Raji (cell line): ENCODE data around the gene MIB2.

Source experiments
- POLR2A ChIP-seq: IDR thresholded peaks from 2 replicates; pipeline ENCODE4 v1.6.1; 2011; ENCODE audit warnings: low read depth, low read length, control low read depth; ENCODE audit not compliant: insufficient read depth

The MIB2 gene

DNA sequence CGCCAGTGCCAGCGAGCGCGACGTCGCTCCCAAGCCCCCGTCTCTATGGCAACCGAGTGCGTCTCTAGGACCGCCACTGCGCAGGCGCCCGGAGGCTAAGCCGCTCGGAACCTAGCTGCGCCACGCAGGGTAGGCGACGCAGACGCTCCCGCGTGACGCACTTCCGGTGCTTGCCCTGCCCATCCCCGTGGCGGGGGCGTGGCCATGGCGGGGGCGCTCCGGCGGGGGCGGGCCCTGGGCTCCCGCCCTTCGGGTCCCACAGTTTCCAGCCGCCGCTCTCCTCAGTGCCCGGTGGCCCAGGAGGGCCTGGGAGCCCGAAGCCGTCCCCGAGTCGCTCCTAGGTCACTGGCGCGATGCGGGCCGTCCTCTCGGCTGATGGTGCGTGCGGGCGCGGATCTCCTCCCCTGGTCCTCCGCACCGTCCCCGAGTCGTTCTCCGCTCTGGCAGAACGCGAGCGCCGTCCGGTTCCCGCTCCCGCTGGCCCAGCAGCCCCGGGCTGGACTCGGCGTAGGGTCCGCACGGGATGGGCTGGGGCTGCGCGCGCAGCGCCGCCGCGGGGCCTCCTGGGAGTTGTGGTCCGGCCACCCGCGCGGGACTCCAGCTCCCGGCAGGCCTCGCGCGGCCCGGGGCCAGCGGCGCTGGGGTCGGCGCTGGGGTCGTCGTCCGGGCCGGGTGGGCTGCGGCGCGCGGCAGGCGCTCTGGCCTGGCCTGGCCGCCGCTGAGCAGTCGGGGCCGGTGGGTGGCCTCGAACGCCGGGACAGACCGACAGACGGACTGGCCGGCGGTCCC lies at the start of gene MIB2:
Gene MIB2, plus strand, starts transcription at position 245 of the 789 bp plus-strand sequence. CDS start 7,953 bp downstream, outside the sequence.
- TF ChIP-seq POLR2A: peak; percentile 92

DNA sequence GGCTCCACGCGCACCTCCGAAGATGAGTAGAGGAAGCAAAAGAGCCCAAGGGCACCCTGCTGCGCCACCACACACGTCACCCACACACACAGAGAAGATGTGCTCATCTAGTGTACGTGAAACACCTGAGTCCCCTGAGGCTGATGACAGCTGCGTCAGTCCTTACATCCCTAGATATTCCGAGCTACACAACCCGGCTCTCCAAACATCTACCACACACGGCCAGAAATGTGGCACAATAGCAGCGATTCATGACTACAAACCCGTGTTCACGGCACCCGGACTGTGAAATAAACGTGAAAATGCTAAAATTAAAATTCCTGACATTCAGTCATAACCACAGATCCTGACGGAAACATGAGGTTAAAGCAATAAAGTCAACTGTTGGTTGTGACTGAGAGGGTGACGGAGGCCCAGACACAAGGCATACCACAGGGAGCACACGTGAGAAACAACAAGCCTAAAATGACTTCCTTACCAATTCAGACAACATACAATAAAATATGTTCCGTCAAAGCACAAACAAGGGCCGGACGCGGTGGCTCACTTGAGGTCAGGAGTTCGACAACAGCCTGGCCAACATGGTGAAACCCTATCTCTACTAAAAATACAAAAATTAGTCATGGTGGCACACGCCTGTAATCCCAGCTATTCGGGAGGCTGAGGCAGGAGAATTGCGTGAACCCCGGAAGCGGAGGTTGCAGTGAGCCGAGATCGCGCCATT lies 48.0 kb upstream of the MIB2 start:
- no peak for TF ChIP-seq POLR2A

- no peak for TF ChIP-seq POLR2A
These were observed 47.4 kb upstream of the MIB2 start for GRCh38 chr1:1567891-1568291.

GRCh38 chr1:1569341-1569740 lies 46.0 kb upstream of the MIB2 start:
- TF ChIP-seq POLR2A: no peak

DNA sequence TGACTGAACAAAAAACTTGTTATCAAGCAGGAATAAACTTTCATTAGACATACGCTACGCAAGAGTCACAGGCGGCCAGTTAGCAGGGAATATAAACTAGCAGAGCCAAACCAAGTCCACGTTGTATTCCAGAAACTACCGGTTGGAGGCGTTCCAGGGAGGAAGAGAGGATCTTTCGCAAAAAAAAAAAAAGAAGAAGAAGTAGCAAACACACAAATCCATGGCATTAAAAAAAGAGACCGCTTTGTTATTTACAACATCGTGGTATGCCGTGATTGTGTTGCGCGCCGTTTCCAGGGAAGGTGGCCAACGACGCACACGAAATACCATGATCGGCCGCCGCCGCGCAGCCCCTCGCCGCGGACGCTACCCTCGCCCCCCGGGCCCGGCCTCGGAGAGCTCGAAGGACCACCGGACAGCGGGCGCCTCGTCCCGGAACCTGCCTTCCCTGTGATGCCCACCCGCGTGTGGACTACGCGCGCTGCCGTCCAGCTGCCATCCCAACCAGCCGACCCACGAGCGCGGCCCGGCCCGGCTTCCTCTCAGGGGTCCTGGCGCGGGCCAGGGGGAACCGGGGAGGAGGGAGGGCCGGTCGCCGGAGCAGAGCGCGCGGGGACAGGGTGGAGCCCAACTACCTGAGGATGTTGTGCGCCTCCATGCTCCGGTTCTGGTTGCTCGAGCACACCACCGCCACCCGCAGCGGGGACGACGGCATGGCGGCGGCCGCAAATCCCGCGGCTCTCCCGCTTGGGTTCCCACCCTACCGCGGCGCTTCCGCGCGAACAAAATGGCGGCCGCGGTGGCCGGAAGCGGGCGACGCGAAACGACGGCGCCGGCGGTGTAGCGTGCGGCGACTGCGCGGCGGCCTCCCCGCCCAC lies 41.2 kb upstream of the MIB2 start:
- no peak for TF ChIP-seq POLR2A

DNA sequence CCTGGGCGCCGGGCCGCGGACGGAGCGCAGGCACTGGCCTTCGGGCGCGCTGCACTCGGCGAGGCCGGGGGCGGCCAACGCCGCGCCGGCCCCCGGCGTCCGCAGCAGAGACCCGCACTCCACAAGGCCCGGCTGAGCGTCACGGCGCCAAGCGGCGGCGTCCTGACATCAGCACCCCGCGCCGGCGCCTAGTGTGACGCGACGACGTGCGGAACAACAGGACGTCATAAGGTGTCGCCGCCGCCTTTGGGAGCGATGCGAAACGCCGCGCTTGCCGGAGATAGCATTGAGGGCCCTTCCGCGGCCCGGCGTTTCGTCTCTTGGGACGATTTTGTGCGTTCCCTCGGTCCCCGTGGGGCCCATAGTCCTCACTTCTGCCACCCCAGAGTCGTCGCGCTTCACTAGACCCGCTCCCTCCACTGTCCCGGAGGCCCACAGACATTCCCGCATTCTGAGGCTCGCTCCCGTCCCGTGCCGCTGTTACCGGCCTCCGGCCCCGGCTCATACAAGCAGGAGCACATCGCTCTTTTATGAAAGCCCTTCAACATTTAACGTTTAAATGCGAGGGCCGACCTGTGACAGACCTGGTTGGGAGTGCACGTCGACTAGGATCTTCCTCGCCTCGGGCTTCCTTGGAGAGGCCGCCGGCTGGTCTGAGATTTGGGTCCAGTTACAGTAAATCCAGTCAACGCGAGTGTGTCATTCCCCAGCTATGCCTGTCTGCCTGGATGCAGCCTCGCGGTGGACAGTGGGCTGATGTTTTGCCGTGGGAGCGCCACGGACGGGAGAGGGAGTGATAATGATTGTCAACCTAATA lies 40.4 kb upstream of the MIB2 start, which contains the start of gene SSU72:
Gene SSU72, minus strand, starts transcription at position 143 of the 817 bp plus-strand sequence. CDS start 306 bp downstream, outside the sequence.
- peak; percentile 96 for TF ChIP-seq POLR2A

- no peak for TF ChIP-seq POLR2A
These were observed 37.8 kb upstream of the MIB2 start for GRCh38 chr1:1577367-1578011.

- no peak for TF ChIP-seq POLR2A
These were observed 36.8 kb upstream of the MIB2 start for GRCh38 chr1:1578371-1578940.

DNA sequence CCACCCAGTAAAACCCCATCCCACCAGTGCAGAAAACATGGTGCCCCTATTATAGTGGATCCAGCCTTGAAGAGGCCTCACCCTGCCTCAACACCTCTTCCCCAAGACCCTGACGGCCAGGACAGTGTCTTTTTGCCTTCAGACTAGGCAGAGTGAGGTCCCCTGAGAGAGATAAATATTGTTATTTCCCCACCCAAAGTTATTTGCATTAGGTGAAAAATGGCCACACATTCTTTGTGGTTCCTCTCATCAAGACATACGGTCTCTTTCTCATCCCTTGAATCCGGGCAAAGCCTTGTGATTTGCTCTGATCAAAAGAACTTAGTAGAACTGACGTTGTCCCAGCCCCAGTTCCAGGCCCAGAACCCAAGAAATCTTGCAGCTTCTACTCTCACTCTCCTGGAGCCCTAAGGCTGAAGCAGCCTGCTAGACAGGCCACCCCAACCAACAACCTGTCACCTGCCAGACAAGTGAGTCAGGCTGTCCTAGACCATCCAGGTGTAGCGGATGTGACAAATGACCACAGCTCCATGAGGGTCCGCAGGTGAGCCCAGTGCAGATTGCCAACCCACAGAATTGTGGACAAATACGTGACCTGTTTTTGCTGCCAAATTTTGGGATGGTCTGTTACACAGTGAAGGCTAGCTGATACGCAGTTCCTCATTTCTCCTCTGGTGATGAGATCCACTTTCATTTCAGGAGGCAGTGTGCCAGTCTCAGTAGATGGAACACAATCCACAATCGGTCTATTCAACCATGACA lies 32.5 kb upstream of the MIB2 start:
- no peak for TF ChIP-seq POLR2A

DNA sequence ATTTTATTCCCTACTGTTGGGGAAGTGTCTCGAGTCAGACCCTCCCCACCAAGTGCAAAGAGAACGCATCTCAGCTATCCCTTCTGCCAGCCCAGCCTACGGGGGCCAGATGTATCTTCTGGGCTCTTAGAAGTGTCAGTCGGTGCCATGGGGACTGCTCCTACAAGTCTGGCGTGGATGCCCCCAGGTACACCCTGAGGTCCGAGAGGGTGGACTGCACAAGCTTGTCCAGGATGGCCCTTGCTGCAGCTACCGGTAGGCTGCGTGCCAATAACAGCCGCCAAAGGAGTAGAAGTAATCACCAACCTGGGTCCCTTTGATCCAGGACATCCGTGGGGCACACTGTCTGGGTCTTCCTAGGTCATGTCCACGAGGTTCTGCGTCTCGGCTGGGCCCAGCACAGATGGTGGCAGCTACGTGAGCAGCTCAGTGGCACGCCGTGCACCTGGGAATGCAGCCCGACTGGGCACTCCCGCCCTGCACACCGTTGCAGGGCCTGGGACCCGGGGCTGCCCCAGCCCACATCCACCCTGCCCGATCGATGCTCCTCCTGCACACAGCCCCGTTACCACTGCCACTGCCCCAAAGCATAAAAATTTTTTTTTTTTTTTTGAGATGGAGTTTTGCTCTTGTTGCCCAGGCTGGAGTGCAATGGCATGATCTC lies 31.8 kb upstream of the MIB2 start:
- TF ChIP-seq POLR2A: no peak

DNA sequence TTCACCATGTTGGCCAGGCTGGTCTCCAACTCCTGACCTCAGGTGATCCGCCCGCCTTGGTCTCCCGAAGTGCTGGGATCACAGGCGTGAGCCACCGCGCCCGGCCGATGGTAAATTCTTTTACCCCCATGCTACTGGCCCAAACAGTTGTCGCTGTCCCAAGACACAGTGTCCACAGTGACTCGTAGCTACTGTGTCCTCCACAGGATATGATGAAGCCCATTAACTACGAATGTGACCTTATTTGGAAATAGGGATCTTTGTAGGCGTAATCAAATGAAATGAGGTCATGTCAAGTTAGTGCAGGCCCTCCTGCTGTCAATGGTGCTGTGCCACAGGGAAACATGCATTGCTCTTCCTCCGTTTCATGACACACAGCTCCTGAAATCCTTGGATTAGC lies 23.8 kb upstream of the MIB2 start:
- TF ChIP-seq POLR2A: no peak

DNA sequence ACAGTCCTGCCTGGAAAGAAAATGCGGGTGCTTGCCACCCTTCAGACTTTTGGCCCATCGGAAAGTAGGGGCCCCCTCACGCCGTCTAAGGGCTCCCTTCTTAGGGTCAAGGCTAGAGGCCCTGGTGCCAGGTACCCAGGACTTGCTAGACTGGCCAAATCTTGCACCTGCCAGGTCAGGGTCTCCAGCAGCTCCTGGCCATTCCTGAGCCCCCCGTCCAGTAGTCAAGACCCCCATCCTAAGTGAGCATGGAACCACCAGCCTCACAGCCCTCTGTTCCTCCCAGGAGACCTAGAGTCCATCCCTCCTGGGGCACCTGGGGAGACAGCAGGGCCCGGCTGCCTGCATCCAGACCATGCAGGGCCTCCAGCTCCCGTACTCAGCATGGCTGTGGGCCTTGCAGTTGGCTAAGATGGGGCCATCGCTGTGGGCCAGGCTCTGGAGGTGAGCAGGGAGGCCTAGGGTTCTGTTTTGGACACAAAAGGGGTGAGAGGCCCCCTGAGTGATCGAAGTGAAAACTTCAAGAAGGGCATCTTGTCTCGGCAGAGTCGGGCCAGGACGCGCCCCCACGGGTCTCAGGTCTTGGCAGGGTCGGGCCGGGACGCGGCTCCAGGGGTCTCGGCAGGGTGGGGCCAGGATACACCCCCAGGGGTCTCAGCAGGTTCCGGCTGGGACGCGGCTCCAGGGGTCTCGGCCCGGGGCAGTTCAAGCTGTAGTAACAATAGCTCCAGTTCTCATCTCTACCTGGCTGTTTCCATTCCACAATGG lies 21.3 kb upstream of the MIB2 start:
- no peak for TF ChIP-seq POLR2A
